ENCODE data around the gene PICK1. TPM values are rescaled to one million over a fixed set of nuclear protein-coding genes. Genes with fewer than 3 reads are reported as not detected.
A peak's percentile ranks its signal among the peaks of the same experiment; 100 is the strongest.

The PICK1 gene
- total and polyA plus RNA-seq, 11 donors = 18.8 to 41.5 (median 22.8) TPM

DNA sequence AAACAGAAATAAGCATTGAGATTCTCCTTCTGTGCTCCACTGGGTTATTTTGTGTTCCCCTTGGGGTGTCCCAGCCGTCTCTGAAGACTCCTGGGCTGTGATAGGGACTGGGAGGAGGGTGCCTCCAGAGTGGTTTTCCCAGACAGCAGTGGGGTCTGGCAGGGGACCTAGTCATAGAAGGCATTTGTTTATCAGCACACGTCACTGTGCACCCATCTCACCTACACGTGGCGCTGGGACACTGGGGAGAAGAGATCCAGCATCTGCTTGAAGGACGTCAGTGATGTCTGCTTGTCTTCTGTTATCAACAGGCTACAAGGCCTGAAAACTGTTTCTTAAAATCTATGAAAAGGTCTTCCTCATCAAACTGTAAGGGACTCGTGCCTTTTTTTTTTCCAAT lies 34.2 kb upstream of the PICK1 start:
- no peaks in the 10 kb centered on the region for H3K27me3 ChIP-seq
- H3K4me3 ChIP-seq = no peak overlapping the region
- no peaks in the 10 kb centered on the region for H3K36me3 ChIP-seq
- intact Hi-C loops (cut with DNase I) = no loop called here
- no peak for ATAC-seq
- peaks cover 0 to 4% (median 0%) of the 10 kb centered on the region in 12 donors for H3K4me1 ChIP-seq
- TF ChIP-seq, protein P1, sequence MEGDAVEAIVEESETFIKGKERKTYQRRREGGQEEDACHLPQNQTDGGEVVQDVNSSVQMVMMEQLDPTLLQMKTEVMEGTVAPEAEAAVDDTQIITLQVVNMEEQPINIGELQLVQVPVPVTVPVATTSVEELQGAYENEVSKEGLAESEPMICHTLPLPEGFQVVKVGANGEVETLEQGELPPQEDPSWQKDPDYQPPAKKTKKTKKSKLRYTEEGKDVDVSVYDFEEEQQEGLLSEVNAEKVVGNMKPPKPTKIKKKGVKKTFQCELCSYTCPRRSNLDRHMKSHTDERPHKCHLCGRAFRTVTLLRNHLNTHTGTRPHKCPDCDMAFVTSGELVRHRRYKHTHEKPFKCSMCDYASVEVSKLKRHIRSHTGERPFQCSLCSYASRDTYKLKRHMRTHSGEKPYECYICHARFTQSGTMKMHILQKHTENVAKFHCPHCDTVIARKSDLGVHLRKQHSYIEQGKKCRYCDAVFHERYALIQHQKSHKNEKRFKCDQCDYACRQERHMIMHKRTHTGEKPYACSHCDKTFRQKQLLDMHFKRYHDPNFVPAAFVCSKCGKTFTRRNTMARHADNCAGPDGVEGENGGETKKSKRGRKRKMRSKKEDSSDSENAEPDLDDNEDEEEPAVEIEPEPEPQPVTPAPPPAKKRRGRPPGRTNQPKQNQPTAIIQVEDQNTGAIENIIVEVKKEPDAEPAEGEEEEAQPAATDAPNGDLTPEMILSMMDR (IDR thresholded peaks at IDR 0.05) = no peak
- TF ChIP-seq POLR2A (IDR thresholded peaks at IDR 0.05) = no peak
- no peak overlapping the region for H3K27ac ChIP-seq
- H3K9me3 ChIP-seq = no peaks in the 10 kb centered on the region
- WGBS, 4 donors = 83 to 88% (median 84%) methylated on average over 6 of the region's 6 CpGs
- peak in 1 of 5 donors; percentile 2 for DNase-seq

GRCh38 chr22:38025514-38025913 lies 31.7 kb upstream of the PICK1 start:
- ATAC-seq = no peak
- no peak overlapping the region for H3K27ac ChIP-seq

GRCh38 chr22:38026130-38027111 lies 30.8 kb upstream of the PICK1 start:
- intact Hi-C loops (cut with DNase I) = no loop called here
- H3K27ac ChIP-seq = peak overlapping the region in 1 of 12 donors; percentile 38
- no peak for TF ChIP-seq POLR2A (IDR thresholded peaks at IDR 0.05)
- TF ChIP-seq, protein P1 (IDR thresholded peaks at IDR 0.05) = no peak
- peaks cover 0 to 4% (median 0%) of the 10 kb centered on the region in 12 donors for H3K4me1 ChIP-seq
- H3K9me3 ChIP-seq = no peaks in the 10 kb centered on the region
- WGBS, 4 donors = 79 to 87% (median 83%) methylated on average over 18 to 22 of the region's 22 CpGs
- no peaks in the 10 kb centered on the region for H3K36me3 ChIP-seq
- no peak overlapping the region for H3K4me3 ChIP-seq
- no peak for DNase-seq
- no peak for ATAC-seq
- no peaks in the 10 kb centered on the region for H3K27me3 ChIP-seq

More at GRCh38 chr22:38025514-38025913, 31.7 kb upstream of the PICK1 start:
- Histone ChIP-seq H3K9me3 (no peaks in the 10 kb centered on the region), H3K4me3 (no peak overlapping the region), H3K4me1 (peaks cover 0 to 4% (median 0%) of the 10 kb centered on the region in 12 donors), H3K36me3 (no peaks in the 10 kb centered on the region), H3K27me3 (no peaks in the 10 kb centered on the region)
- TF ChIP-seq, protein P1 (IDR thresholded peaks at IDR 0.05) = no peak
- TF ChIP-seq POLR2A (IDR thresholded peaks at IDR 0.05) = no peak
- no peak for DNase-seq
- intact Hi-C loops (cut with DNase I) = no loop called here
- 90 to 97% (median 92%) methylated on average over 8 of the region's 8 CpGs for WGBS, 4 donors

GRCh38 chr22:38027487-38027886 lies 29.7 kb upstream of the PICK1 start:
- ATAC-seq (peak in 1 of 4 donors; percentile 19), DNase-seq (no peak)
- peaks cover 0 to 4% (median 0%) of the 10 kb centered on the region in 12 donors for H3K4me1 ChIP-seq
- H3K4me3 ChIP-seq = no peak overlapping the region
- intact Hi-C loops (cut with DNase I) = no loop called here
- no peaks in the 10 kb centered on the region for H3K9me3 ChIP-seq
- TF ChIP-seq, protein P1 (IDR thresholded peaks at IDR 0.05) = no peak
- TF ChIP-seq POLR2A (IDR thresholded peaks at IDR 0.05) = no peak
- 75 to 87% (median 82%) methylated on average over 9 of the region's 9 CpGs for WGBS, 4 donors
- H3K36me3 ChIP-seq = no peaks in the 10 kb centered on the region
- peak overlapping the region in 1 of 12 donors; percentile 38 for H3K27ac ChIP-seq
- H3K27me3 ChIP-seq = no peaks in the 10 kb centered on the region
